GM21381 (cell line): ENCODE results near the gene SLCO3A1.

Source experiments
- ATAC-seq: cut with Tn5 transposase; IDR thresholded peaks from one replicate; pipeline ENCODE4 v1.9.1; 2021; ENCODE audit warnings: mild to moderate bottlenecking, moderate library complexity; ENCODE audit not compliant: unreplicated experiment

Gene SLCO3A1

DNA sequence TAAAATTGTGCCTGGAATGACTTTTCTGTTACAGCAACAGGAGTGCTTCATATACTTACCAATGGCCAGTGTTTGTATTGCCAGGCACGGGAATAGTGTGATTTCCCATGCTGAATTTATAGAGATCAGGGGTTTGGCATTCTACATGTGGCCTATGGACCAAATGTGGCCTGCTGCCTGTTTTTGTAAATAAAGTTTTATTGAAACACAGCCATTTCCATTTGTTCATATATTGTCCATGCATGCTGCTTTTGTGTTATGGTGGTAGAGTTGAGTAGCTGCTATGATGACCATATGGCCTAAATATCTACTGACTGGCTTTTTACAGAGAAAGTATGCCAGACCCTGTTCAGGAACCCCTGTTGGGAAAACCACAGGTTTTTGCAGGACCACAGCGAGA, 55.6 kb downstream of the SLCO3A1 start:
- ATAC-seq = no peak

GRCh38 chr15:91909574-91909973, 56.1 kb downstream of the SLCO3A1 start:
- ATAC-seq = no peak

- no peak for ATAC-seq
These were observed 58.3 kb downstream of the SLCO3A1 start for GRCh38 chr15:91911844-91912243.

DNA sequence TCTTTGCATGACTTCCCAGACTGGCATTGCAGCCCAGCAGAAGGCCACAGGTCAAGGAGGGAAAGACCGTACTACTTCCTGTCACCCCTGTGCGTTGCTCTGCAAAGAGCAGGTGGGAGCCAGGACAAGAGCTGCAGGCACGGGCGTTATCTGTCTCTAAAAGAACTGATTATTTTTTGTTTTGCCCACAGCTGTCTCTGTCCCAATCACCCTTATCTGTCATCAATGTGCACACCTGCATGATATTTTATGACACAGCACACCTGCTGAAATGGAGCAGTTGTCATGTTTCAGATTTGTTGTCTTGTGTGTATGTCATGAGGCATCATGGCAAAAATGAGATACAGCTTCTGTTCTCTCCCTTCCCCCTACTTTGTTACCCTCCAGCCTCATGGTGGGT, 58.8 kb downstream of the SLCO3A1 start:
- no peak for ATAC-seq

DNA sequence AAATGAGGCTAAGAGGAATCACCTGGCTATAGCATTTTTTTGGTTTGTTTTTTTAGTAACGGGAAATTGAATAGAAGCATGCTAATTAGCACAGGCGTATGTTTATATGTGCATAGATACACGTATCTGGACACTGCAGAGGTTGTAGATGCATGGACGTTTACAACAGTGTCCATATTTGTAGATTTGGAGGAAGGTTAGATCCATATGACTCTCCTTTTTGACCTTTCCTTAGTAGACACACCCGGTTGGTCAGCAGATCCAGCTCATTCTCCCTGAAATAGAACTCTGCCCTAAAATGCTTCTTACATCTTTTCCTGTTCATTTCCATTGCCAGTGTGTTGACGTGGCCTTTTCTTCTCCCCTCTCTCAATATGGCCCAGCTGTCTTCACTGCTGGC, 60.1 kb downstream of the SLCO3A1 start:
- ATAC-seq = no peak

GRCh38 chr15:91915576-91915975, 62.1 kb downstream of the SLCO3A1 start:
- no peak for ATAC-seq

GRCh38 chr15:91916051-91916450, 62.5 kb downstream of the SLCO3A1 start:
- ATAC-seq = no peak

DNA sequence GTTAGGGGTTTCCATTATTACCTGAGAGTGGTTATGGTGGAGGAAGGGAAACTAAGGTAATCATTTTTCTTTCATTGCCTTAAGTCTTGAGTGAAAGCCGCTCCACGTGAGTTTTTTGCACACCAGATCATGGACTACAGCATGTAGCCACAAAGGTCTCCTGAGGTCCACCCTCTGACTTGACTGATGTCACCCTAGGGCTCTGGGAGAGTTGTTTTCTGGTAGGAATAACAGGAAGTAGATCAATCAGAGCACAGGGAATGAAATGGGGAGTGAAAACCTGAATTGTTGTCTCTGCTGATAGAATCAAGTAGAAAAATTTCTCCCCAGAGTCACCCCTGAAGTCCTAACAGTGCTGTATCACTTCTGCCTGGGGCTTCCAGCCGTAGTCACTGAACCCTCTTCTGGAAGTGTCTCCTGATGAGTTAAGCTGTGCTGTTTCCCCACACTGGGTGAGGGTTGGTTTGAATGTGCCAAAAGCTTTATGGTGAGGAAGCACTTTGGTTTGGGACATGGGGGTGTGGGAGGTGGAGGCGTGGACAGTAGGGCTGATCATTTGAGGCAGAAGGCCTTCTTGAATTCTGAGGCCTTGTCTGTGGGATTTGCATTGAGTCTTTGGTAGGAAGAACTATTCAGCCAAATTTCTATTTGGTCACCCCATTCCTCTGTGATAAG, 64.3 kb downstream of the SLCO3A1 start:
- ATAC-seq = no peak

DNA sequence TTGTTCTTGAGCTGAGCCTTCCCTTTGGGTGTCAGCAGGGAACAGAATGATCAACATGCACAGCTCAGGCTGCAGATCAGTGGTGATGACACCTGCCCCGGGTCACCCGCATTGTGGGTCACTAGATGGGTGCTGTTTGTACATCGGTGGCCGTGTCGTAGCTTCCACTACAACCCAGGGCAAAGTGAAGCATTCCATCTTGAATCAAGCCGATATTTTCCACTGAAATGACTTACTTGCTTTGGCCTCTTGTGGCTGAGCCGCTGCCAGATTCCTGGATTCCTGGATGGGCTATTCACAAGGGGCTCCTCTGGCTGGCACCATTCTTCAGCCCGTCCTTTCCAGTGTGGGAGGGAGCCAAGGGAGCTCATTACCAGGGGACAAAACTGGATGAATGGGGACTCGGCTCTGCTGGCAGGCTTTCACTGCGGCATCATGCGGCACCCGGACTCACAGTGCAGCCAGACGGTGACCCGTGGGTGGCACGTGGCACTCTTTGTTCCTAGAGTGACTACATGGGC, 65.6 kb downstream of the SLCO3A1 start:
- no peak for ATAC-seq

GRCh38 chr15:91921188-91921842, 67.8 kb downstream of the SLCO3A1 start:
- ATAC-seq = no peak

DNA sequence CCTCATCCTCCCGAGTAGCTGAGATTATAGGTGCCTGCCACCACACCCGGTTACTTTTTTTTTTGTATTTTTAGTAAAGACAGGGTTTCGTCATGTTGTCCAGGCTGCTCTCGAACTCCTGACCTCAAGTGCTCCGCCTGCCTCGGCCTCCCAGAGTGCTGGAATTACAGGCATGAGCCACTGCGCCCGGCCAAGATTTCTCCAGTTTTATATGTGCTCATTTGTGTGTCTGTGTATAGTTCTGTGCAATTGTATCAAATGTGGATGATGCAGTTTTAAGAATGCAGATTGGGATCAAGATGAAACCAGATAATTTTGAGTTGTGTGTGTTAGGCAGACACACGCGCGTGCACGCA, 68.3 kb downstream of the SLCO3A1 start:
- no peak for ATAC-seq

- ATAC-seq = no peak
These were observed 69.4 kb downstream of the SLCO3A1 start for GRCh38 chr15:91922646-91923547.

- no peak for ATAC-seq
These were observed 70.7 kb downstream of the SLCO3A1 start for GRCh38 chr15:91924183-91924582.

- ATAC-seq = no peak
These were observed 71.5 kb downstream of the SLCO3A1 start for GRCh38 chr15:91924837-91925495.

DNA sequence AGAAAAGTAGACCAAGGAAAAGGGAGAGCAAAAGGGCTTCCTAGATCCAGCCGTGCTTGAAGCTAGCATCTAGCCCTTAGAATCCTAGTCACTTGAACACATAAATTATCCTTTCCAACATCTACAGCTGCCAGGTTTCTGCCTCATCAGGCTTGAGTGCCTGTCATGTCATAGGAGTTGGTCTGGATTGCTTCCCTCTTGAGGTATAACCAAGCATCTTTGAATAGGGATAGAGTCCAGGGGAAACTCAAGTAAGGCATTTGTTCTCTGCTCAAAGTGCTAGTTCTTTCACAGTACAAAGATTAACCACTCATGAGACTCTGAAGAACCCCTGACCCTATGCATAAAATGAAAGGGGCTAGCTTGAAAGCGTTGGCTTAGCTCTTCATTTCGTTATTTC, 72.3 kb downstream of the SLCO3A1 start:
- ATAC-seq = no peak

DNA sequence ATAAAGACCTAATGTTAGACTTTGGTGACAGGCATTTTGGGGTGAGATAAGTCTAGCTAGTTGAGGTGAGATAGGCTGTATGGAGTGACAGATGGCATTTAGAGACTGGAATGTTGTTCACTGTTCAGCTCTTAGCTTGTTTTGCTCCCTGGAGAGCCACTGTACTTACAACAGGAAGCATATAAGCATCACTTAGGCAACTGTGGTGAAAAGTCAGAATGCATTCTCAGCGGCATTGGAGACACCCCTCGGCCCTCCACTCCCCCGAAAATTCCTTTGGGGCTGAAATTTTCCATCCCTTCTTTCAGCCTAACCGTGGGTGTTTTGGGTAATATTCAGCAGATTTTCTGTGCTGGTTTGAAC, 73.4 kb downstream of the SLCO3A1 start:
- ATAC-seq = no peak

DNA sequence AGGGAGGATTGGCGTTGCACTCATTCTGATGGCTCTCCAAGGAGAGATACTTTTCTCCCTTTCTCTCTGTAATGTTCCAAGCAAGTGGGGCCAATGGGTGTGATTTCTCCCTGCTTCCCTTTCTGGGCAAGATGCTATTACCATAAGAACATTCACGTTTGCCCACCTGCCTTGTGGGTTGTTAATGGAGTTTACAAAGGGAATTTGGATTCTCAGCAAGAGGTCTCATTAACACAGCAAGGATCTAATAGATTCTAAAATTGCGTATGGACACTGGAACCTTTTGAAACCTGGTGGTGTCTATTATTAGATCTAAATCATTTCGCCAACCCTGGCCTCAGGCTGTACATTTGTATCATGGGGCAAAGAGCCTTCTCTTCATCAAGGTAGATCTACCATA, 74.1 kb downstream of the SLCO3A1 start:
- ATAC-seq = no peak

DNA sequence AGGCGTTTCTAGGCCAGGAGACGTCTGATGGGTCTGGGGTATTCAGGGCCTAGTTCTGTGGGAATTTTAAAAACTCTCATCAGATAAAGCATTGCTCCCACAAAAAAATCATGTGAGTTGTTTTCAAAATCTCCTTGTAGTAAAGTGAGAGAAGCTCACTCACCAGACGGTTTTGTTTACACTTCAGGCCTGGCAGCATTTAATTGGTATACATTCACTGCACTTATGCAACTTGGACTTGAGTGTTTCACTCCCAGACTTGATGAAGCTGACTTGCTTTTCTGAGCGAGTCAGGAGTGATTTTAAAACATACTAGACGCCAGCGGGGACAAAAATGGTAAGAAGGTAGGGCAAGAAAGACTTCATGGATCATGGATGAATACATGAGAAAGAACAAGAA, 75.2 kb downstream of the SLCO3A1 start:
- no peak for ATAC-seq

DNA sequence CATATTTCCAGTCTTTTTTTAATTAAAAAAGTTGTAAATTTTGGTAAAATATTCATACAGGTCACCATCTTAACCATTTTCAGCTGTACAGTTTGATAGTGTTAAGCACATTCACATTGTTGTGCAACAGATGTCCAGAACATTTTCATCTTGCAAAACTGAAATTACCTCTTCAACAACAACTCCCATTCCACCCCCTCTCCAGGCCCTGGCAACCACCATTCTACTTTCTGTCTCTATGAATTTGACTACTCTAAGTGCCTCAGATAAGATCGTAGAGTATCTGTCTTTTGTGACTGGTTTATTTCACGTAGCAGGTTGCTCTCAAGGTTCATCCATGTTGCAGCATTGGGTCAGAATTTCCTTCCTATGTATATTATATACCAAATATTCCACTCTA, 76.0 kb downstream of the SLCO3A1 start:
- no peak for ATAC-seq

DNA sequence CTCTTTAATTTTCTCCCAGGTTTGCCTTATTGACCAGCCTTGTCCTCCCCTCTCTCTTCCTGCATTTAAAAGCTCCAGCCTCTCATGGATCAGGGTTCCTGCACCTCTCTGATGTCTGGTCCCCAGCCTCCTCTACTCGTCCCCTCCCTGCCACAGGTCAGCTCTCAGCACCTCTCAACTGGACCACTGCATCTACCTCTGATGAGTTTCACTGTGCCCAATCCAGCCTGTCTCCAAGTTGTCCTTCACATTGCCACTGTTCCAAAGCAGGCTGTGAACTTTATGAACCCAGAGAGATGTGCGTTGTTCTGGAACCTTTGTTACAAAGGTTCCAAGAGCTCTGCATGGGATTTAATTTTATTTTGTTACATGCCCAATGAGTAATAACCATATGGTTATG, 76.6 kb downstream of the SLCO3A1 start:
- ATAC-seq = no peak

GRCh38 chr15:91936182-91936775, 82.8 kb downstream of the SLCO3A1 start:
- no peak for ATAC-seq
